Measurements from ENCODE around the gene SCML1.

The SCML1 gene

GRCh38 chrX:17710871-17711301 is 26.4 kb upstream of the SCML1 start:
- H3K4me3 ChIP-seq (ENCODE audit: low read length, poor library complexity, severe bottlenecking), result no peak overlapping the region
- no peaks in the 10 kb centered on the region for H3F3A ChIP-seq (ENCODE audit: low read depth)
- TF ChIP-seq CTCF (conservative IDR thresholded peaks at IDR 0.05; ENCODE audit: low read length), result no peak
- no peak for TF ChIP-seq EZH2phosphoT487 (IDR thresholded peaks at IDR 0.05; ENCODE audit: borderline replicate concordance)
- H3K36me3 ChIP-seq (ENCODE audit: insufficient read depth, low read length), result no peaks in the 10 kb centered on the region
- H4K20me1 ChIP-seq (ENCODE audit: insufficient read depth, low read length, poor library complexity, severe bottlenecking), result no peaks in the 10 kb centered on the region
- no peak overlapping the region for H3K4me2 ChIP-seq (ENCODE audit: low read depth, low read length, poor library complexity, severe bottlenecking)
- no peak overlapping the region for H3K9ac ChIP-seq (ENCODE audit: low read depth, low read length, poor library complexity, severe bottlenecking)
- no peaks in the 10 kb centered on the region for H3K9me3 ChIP-seq (ENCODE audit: insufficient read depth, low read depth, low read length)
- H3K79me2 ChIP-seq (ENCODE audit: insufficient read depth, low read length), result no peaks in the 10 kb centered on the region
- no peak overlapping the region for H2AFZ ChIP-seq (ENCODE audit: low read length)
- H3K9me2 ChIP-seq (replicated peaks; ENCODE audit: low read depth, low read length), result no peaks in the 10 kb centered on the region
- no peaks in the 10 kb centered on the region for H3K4me1 ChIP-seq (ENCODE audit: insufficient read depth, low read length, poor library complexity, severe bottlenecking)
- H3K27me3 ChIP-seq (ENCODE audit: insufficient read depth, low read length, poor library complexity, severe bottlenecking), result no peaks in the 10 kb centered on the region

GRCh38 chrX:17713288-17713687 is 24.0 kb upstream of the SCML1 start:
- no peak overlapping the region for H2AFZ ChIP-seq (ENCODE audit: low read length)
- no peak overlapping the region for H3K4me2 ChIP-seq (ENCODE audit: low read depth, low read length, poor library complexity, severe bottlenecking)
- no peaks in the 10 kb centered on the region for H3K79me2 ChIP-seq (ENCODE audit: insufficient read depth, low read length)
- no peaks in the 10 kb centered on the region for H3K36me3 ChIP-seq (ENCODE audit: insufficient read depth, low read length)
- H3K27me3 ChIP-seq (ENCODE audit: insufficient read depth, low read length, poor library complexity, severe bottlenecking), result no peaks in the 10 kb centered on the region
- TF ChIP-seq CTCF (conservative IDR thresholded peaks at IDR 0.05; ENCODE audit: low read length) (no peak), EZH2phosphoT487 (IDR thresholded peaks at IDR 0.05; ENCODE audit: borderline replicate concordance) (no peak)
- H3K9ac ChIP-seq (ENCODE audit: low read depth, low read length, poor library complexity, severe bottlenecking), result no peak overlapping the region
- H4K20me1 ChIP-seq (ENCODE audit: insufficient read depth, low read length, poor library complexity, severe bottlenecking), result no peaks in the 10 kb centered on the region
- no peaks in the 10 kb centered on the region for H3K4me1 ChIP-seq (ENCODE audit: insufficient read depth, low read length, poor library complexity, severe bottlenecking)
- no peaks in the 10 kb centered on the region for H3K9me2 ChIP-seq (replicated peaks; ENCODE audit: low read depth, low read length)
- H3F3A ChIP-seq (ENCODE audit: low read depth), result no peaks in the 10 kb centered on the region
- no peak overlapping the region for H3K4me3 ChIP-seq (ENCODE audit: low read length, poor library complexity, severe bottlenecking)
- no peaks in the 10 kb centered on the region for H3K9me3 ChIP-seq (ENCODE audit: insufficient read depth, low read depth, low read length)

- H3K4me2 ChIP-seq (ENCODE audit: low read depth, low read length, poor library complexity, severe bottlenecking), result no peak overlapping the region
- H3F3A ChIP-seq (ENCODE audit: low read depth), result no peaks in the 10 kb centered on the region
- no peak overlapping the region for H3K4me3 ChIP-seq (ENCODE audit: low read length, poor library complexity, severe bottlenecking)
- H3K9me2 ChIP-seq (replicated peaks; ENCODE audit: low read depth, low read length), result no peaks in the 10 kb centered on the region
- H3K9ac ChIP-seq (ENCODE audit: low read depth, low read length, poor library complexity, severe bottlenecking), result no peak overlapping the region
- H3K79me2 ChIP-seq (ENCODE audit: insufficient read depth, low read length), result no peaks in the 10 kb centered on the region
- H4K20me1 ChIP-seq (ENCODE audit: insufficient read depth, low read length, poor library complexity, severe bottlenecking), result no peaks in the 10 kb centered on the region
- no peaks in the 10 kb centered on the region for H3K4me1 ChIP-seq (ENCODE audit: insufficient read depth, low read length, poor library complexity, severe bottlenecking)
- no peak for TF ChIP-seq EZH2phosphoT487 (IDR thresholded peaks at IDR 0.05; ENCODE audit: borderline replicate concordance)
- no peak for TF ChIP-seq CTCF (conservative IDR thresholded peaks at IDR 0.05; ENCODE audit: low read length)
- no peak overlapping the region for H2AFZ ChIP-seq (ENCODE audit: low read length)
- H3K9me3 ChIP-seq (ENCODE audit: insufficient read depth, low read depth, low read length), result no peaks in the 10 kb centered on the region
- no peaks in the 10 kb centered on the region for H3K27me3 ChIP-seq (ENCODE audit: insufficient read depth, low read length, poor library complexity, severe bottlenecking)
- H3K36me3 ChIP-seq (ENCODE audit: insufficient read depth, low read length), result no peaks in the 10 kb centered on the region
These were observed 18.6 kb upstream of the SCML1 start for GRCh38 chrX:17718649-17719165.
